HG02852 (cell line): Measurements from ENCODE around the gene E2F4.

Experiments
- ATAC-seq: cut with Tn5 transposase; IDR thresholded peaks from one replicate; pipeline ENCODE4 v1.9.1; 2021; ENCODE audit warnings: mild to moderate bottlenecking, moderate library complexity; ENCODE audit not compliant: unreplicated experiment

The E2F4 gene

GRCh38 chr16:67207249-67208091, 15.5 kb downstream of the E2F4 start:
- ATAC-seq, result no peak

DNA sequence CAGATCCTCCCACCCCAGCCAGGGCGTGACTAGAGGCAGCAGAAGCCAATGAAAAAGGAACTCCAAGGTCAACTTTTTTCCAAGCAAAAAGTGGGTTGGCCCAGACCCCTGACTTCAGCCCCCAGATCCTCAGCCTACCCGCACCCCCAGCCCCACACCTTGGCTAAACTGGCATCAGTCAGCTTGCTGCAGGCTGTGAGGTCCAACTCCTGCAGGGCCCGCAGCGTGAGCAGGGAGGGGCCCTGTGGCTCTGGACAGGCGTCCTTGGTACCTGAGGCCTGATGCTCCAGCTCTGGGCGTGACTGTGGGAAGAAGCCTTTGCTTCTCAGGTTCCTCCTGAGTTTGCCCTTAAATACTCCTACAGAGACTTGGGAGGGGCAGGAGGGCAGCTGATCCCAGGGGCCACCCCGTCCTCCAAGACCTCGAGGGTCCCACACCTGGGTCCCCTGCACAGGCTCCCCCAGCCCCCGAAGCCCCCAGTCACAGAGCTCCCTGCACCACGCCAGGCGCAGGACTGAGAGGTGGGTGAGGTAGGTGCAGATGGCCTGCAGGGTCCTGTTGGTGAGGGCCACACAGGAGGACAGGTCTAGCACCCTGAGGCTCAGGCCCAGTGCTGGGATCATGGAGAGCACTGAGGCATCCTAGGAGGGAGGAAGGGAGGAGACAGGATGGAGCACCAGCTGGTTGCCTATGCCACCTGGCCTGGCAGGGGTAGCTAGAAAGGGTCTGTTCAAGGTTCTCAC, 16.4 kb downstream of the E2F4 start:
- no peak for ATAC-seq

GRCh38 chr16:67209565-67209964, 17.6 kb downstream of the E2F4 start:
- ATAC-seq, result no peak

GRCh38 chr16:67210069-67210937, 18.3 kb downstream of the E2F4 start:
- ATAC-seq, result no peak

GRCh38 chr16:67211674-67212073, 19.7 kb downstream of the E2F4 start:
- no peak for ATAC-seq

GRCh38 chr16:67212766-67213165, 20.8 kb downstream of the E2F4 start:
- no peak for ATAC-seq

DNA sequence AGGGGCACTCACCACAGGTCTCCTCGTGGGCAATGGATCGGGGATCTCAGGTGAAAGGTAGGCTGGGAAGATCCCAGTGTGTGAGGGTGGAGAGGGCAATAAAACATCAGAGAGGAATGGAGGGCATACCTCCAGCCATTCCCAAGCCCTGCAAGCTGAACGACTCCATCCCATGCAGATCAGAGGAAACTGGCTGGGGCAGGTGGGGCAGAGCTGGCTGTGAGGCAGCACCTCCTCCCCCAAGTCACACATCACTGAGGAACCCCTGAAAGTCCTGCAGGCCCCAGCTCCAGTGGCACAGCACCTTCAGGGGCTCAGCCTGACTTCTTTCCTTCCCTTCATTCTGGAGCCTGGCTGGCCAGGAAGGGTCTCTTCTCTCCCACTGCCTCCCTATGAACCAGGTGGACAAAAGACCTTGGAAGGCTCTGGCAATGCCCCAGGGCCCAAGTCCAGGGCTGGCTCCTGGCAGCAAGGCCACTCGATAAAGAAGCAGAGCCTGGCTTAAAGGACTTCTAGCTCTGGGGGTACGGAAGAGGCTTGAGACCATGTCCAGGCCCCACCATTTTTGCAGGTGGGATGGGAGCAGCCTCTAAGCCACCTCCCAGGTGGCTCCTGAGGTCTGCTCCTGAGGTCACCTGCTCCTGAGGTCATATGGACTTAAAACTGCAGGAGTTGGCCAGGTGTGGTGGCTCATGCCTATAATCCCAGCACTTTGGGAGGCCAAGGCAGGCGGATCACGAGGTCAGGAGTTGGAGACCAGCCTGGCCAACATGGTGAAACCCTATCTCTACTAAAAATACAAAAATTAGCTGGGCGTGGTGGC, 21.5 kb downstream of the E2F4 start:
- ATAC-seq, result no peak

- ATAC-seq, result no peak
Observed at GRCh38 chr16:67215706-67216105, 23.8 kb downstream of the E2F4 start.

GRCh38 chr16:67216612-67217490, 24.9 kb downstream of the E2F4 start:
- ATAC-seq, result no peak

DNA sequence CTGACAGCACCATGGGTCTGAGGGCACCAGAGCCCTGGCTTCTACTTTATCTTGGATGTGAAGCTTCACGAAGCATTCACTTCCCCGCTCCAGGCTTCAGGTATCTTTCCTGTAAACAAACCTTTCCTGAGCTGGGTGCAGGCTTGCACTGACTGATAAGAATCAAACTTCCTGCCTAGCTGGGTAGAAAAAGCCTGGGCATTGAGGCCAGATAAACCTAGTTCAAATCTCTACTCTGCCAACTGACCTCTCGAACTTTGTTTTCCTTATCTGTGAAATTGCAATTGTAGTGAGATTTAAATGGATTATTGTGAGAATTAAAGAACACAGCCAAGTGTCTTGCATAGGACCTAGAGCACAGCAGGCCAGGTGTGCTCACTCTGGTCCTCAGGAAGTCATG, 32.0 kb downstream of the E2F4 start:
- ATAC-seq, result no peak

DNA sequence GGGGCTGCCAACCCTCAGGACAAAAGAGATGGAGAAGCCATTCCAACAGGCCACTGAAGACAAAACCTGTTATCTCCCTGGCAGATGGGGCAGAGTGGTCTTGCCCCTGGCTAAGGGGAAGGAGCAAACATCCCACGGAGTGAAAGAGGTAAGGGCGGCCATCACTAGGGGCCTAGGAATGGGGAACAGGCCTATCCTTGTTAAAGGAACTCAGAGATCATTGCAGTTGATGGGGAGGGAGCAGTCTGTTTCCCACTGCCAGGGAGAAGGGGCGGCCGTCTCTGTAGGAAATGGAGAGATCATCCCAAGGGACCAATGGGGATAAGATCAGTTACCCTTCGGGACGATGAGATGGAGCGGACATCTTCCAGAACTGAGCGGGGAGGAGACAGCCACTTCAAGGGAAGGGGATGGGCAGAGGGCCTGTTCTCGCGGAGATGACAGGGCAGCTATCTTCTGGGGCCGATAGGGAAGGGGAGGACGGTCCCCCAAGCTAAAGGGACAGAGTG, 34.4 kb downstream of the E2F4 start:
- no peak for ATAC-seq

- peak; percentile 93 for ATAC-seq
Observed at GRCh38 chr16:67226804-67227566, 35.0 kb downstream of the E2F4 start, which contains the start of gene TMEM208. Gene TMEM208, plus strand, starts transcription at chr16:67227130. Its CDS starts 89 bp downstream, at chr16:67227219.

DNA sequence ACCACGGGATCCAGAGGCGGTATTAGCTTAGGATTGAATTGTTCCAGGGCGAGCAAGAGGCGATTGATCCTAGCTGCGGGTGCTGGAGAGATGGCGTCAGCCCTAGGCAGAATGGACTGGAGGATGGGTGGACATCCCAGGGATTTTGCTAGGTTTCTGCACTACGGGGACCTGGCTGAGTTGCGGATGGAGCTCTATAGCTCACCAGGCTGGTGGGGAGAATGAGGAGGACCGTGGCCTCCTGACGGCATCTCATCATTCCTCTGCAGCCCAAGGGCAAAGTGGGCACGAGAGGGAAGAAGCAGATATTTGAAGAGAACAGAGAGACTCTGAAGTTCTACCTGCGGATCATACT, 35.6 kb downstream of the E2F4 start:
- ATAC-seq, result no peak

GRCh38 chr16:67228034-67228785, 36.3 kb downstream of the E2F4 start:
- no peak for ATAC-seq

DNA sequence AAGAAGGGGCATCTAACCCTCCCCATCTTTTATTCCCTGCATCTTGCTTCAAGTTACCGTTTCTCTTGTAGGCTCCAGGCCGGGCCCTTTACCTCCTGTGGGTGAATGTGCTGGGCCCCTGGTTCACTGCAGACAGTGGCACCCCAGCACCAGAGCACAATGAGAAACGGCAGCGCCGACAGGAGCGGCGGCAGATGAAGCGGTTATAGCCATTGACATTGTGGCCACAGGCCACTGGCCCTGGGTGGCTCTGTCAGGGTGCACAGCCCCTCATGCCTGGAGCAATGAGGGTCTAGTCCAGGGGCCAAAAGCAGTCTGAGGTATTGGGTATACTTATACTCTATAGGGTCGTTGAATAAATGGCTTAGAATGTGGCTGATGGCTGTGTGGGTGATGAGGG, 37.0 kb downstream of the E2F4 start:
- ATAC-seq, result no peak

DNA sequence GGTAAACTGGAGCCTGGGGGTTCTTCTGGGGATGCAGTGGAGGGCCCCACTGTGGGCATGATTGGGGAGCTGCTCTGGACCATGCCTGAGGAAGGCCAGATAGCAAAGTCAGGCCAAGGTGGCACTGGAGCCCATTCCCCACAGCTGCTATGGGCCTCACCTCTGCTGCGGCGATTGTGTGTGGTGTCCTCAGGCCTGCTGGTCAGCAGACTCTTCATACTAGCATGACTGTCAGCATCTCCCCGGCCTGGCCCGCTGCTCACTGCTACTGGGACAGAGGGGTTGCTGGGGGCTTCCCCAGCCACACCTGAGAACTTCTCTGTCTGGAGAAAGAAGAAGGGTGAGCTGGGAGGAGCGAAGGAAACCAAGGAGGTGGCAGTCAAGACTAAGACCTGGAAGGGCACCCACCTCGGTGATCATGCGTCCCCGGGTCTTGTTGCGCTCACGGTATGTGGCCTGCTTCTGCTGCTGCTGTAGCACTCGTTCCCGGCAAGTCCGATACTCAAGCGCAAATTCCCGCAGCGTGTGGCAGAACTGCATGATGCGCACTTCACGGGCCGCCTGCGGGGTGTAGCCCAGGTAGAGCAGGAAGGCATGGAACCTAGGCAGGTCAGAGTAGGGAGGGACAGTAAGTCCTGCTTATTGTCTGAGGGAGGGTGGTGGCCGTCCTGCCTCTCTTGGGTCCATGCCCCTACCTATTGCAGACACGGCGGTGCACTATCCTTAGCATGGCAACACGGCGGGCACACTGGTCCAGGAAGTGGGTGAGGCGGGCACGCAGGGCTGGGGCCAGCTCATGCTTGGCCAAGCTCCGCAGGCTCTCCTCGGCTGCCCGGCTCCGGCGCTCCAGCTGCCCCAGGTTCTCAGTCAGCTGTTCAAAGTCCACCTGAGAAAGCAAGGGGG, 38.2 kb downstream of the E2F4 start:
- no peak for ATAC-seq
